NCI-H2107 treated with DMSO at 0.1 percent for 48 hours (cell line): Measurements from ENCODE around the gene PRKRIP1.
"Not testable (repeated sequence)": the region's sequence is repeated elsewhere in the genome, so short reads cannot be mapped to it uniquely, and the experiment has no call there.

ENCODE experiments used
- DNase-seq: peaks from one replicate; lab custom pipeline; 2025; ENCODE audit not compliant: unreplicated experiment; lab: John Stamatoyannopoulos, UW

PRKRIP1 gene

DNA sequence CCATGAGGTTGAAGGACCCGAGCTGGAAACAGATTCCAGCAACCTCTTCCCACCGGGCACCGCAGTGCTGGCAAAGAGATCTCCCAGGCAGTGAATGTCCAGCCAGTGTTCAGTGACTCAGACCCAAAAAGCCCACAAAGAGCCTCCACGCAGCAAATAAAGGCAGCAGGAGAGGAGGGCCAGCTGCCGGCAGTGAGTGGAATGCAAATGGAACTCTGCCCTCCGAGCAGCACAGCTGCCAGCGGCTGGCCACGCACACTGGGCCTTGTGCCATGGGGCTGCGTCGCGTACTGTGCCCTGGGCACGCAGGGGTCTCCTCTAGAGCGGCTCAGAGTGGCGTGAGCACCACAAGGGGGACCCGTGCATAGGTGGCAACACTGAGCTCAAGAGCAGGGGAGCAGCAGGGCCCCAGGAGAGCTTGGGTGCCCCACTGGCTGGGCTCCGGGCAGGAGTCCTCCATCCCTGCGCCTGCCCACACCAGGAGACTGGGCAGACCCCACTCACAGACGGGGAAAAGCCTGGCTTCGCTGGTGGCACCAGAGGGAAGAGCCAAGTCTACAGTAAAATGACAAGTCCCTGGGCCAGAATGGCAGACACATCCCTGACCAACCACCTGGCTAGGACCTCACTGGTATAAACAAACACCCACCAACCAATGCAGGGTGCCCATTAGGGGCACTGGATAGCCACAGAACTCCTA is 78.7 kb downstream of the PRKRIP1 start:
- not testable (repeated sequence) for DNase-seq
